OCI-LY1 (cell line): ENCODE data around the gene RALY.

Source experiments
- H2AFZ ChIP-seq: fragments of 200-600 bp; sonication (generic), shearing (Covaris generic); 2 replicates; pipeline ENCODE4 v1.6.0; 2014; ENCODE audit warnings: antibody characterized with exemption, mild to moderate bottlenecking, low read length
- H3F3A ChIP-seq: fragments of 200-600 bp; sonication (generic), shearing (Covaris generic); 2 replicates; pipeline ENCODE4 v1.6.0; 2014; ENCODE audit warnings: mild to moderate bottlenecking, antibody characterized with exemption, low read length, moderate library complexity; ENCODE audit not compliant: insufficient read depth
- H3K27ac ChIP-seq: fragments of 200-600 bp; sonication (generic); 2 replicates; pipeline ENCODE4 v1.5.1; 2014; ENCODE audit warnings: low read length, mixed run types, mild to moderate bottlenecking, low read depth; ENCODE audit not compliant: poor library complexity, severe bottlenecking
- H3K27me3 ChIP-seq: fragments of 200-600 bp; sonication (generic); 2 replicates; pipeline ENCODE4 v1.6.0; 2014; ENCODE audit warnings: antibody characterized with exemption, mild to moderate bottlenecking, low read length, moderate library complexity; ENCODE audit not compliant: insufficient read depth
- H3K36me3 ChIP-seq: fragments of 200-600 bp; sonication (generic); 2 replicates; pipeline ENCODE4 v1.6.1; 2014; ENCODE audit warnings: mild to moderate bottlenecking, antibody characterized with exemption, low read length, moderate library complexity, mixed read lengths; ENCODE audit not compliant: insufficient read depth
- H3K4me1 ChIP-seq: fragments of 200-600 bp; sonication (generic); 2 replicates; pipeline ENCODE4 v1.5.1; 2014; ENCODE audit warnings: mild to moderate bottlenecking, low read length, moderate library complexity; ENCODE audit not compliant: insufficient read depth, severe bottlenecking
- H3K4me2 ChIP-seq: fragments of 200-600 bp; sonication (generic), shearing (Covaris generic); 2 replicates; pipeline ENCODE4 v1.6.1; 2014; ENCODE audit warnings: low read length
- H3K4me3 ChIP-seq: fragments of 200-600 bp; sonication (generic); 2 replicates; pipeline ENCODE4 v1.5.1; 2014; ENCODE audit warnings: low read length, low read depth, mild to moderate bottlenecking, mixed read lengths; ENCODE audit not compliant: poor library complexity, severe bottlenecking
- H3K79me2 ChIP-seq: fragments of 200-600 bp; shearing (Covaris generic); 2 replicates; pipeline ENCODE4 v1.6.1; 2016; ENCODE audit warnings: mixed run types, low read length, mixed read lengths; ENCODE audit not compliant: insufficient read depth
- H3K9ac ChIP-seq: fragments of 200-600 bp; sonication (generic), shearing (Covaris generic); 2 replicates; pipeline ENCODE4 v1.6.1; 2014; ENCODE audit warnings: mild to moderate bottlenecking, low read length, mixed read lengths
- H3K9me2 ChIP-seq: fragments of 200-600 bp; sonication (generic), shearing (Covaris generic); 2 replicates; pipeline ENCODE4 v1.6.1; 2014; ENCODE audit warnings: low read depth, mild to moderate bottlenecking, low read length, mixed read lengths
- H3K9me3 ChIP-seq: fragments of 200-600 bp; shearing (Covaris generic); 2 replicates; pipeline ENCODE4 v1.6.1; 2014; ENCODE audit warnings: low read length, mixed read lengths
- H4K20me1 ChIP-seq: fragments of 200-600 bp; sonication (generic), shearing (Covaris generic); 2 replicates; pipeline ENCODE4 v1.6.0; 2016; ENCODE audit warnings: mild to moderate bottlenecking, low read length; ENCODE audit not compliant: insufficient read depth
- CTCF ChIP-seq: fragments of 200-600 bp; sonication (generic), shearing (Covaris generic); IDR thresholded peaks from 2 replicates; pipeline ENCODE4 v1.5.1; 2017; ENCODE audit warnings: mild to moderate bottlenecking, antibody characterized with exemption, low read length, moderate library complexity, mixed read lengths
- EZH2 ChIP-seq: fragments of 200-600 bp; sonication (generic), shearing (Covaris generic); IDR thresholded peaks from 2 replicates; pipeline ENCODE4 v1.8.0; 2017; ENCODE audit warnings: borderline replicate concordance, mixed run types, mild to moderate bottlenecking, antibody characterized with exemption, low read length, moderate library complexity, mixed read lengths

RALY gene

GRCh38 chr20:34115232-34115631, 121.5 kb downstream of the RALY start:
- Histone ChIP-seq H2AFZ (no peak overlapping the region), H3K4me2 (no peak overlapping the region), H3K4me3 (no peak overlapping the region), H3K9me2 (no peaks in the 10 kb centered on the region), H3K36me3 (peaks cover 9% of the 10 kb centered on the region; the same call in 1 of the 2 replicates), H3K27ac (no peak overlapping the region), H3K27me3 (no peaks in the 10 kb centered on the region; the same call in 1 of the 2 replicates), H3K79me2 (peaks cover 17% of the 10 kb centered on the region), H3F3A (no peaks in the 10 kb centered on the region), H4K20me1 (no peaks in the 10 kb centered on the region), H3K9me3 (no peaks in the 10 kb centered on the region), H3K4me1 (peaks cover 14% of the 10 kb centered on the region), H3K9ac (no peak overlapping the region)
- no peak for TF ChIP-seq EZH2
- TF ChIP-seq CTCF = no peak

GRCh38 chr20:34120213-34120612, 126.5 kb downstream of the RALY start:
- H3K79me2 ChIP-seq = no peaks in the 10 kb centered on the region
- no peak overlapping the region for H3K9ac ChIP-seq
- no peaks in the 10 kb centered on the region for H3F3A ChIP-seq
- H3K9me2 ChIP-seq = no peaks in the 10 kb centered on the region
- no peak for TF ChIP-seq EZH2
- TF ChIP-seq CTCF = no peak
- H3K36me3 ChIP-seq = no peaks in the 10 kb centered on the region
- H3K4me3 ChIP-seq = no peak overlapping the region
- no peaks in the 10 kb centered on the region; the same call in 1 of the 2 replicates for H3K27me3 ChIP-seq
- H3K9me3 ChIP-seq = no peaks in the 10 kb centered on the region
- H3K4me2 ChIP-seq = no peak overlapping the region
- peaks cover 9% of the 10 kb centered on the region for H3K4me1 ChIP-seq
- no peaks in the 10 kb centered on the region for H4K20me1 ChIP-seq
- no peak overlapping the region for H3K27ac ChIP-seq
- no peak overlapping the region for H2AFZ ChIP-seq

- Histone ChIP-seq H3K4me2 (no peak overlapping the region), H3K9me3 (no peaks in the 10 kb centered on the region), H3K27me3 (no peaks in the 10 kb centered on the region; the same call in 1 of the 2 replicates), H2AFZ (no peak overlapping the region), H3K79me2 (no peaks in the 10 kb centered on the region), H4K20me1 (no peaks in the 10 kb centered on the region), H3F3A (no peaks in the 10 kb centered on the region), H3K9ac (no peak overlapping the region), H3K36me3 (no peaks in the 10 kb centered on the region; the same call in 1 of the 2 replicates), H3K4me1 (peaks cover 9% of the 10 kb centered on the region), H3K9me2 (no peaks in the 10 kb centered on the region), H3K27ac (no peak overlapping the region), H3K4me3 (no peak overlapping the region)
- TF ChIP-seq EZH2 (no peak), CTCF (no peak)
Observed at GRCh38 chr20:34122274-34122980, 128.7 kb downstream of the RALY start.
